GM19467 (cell line): ENCODE results near the gene OR3A2.
"Not testable (repeated sequence)": the region's sequence is repeated elsewhere in the genome, so short reads cannot be mapped to it uniquely, and the experiment has no call there.

ENCODE experiments used
- ATAC-seq: cut with Tn5 transposase; IDR thresholded peaks from one replicate; pipeline ENCODE4 v1.9.1; 2021; ENCODE audit warnings: mild to moderate bottlenecking, moderate library complexity; ENCODE audit not compliant: unreplicated experiment

Gene OR3A2

GRCh38 chr17:3295632-3296031, 90.5 kb downstream of the OR3A2 start:
- ATAC-seq = no peak

GRCh38 chr17:3293548-3293947, 92.6 kb downstream of the OR3A2 start:
- not testable (repeated sequence) for ATAC-seq

GRCh38 chr17:3282901-3283300, 103.2 kb downstream of the OR3A2 start:
- no peak for ATAC-seq

- ATAC-seq = no peak
Observed at GRCh38 chr17:3276126-3276525, 110.0 kb downstream of the OR3A2 start.

- no peak for ATAC-seq
Observed at GRCh38 chr17:3271072-3271848, 114.8 kb downstream of the OR3A2 start.

GRCh38 chr17:3260600-3260999, 125.5 kb downstream of the OR3A2 start:
- ATAC-seq = no peak

GRCh38 chr17:3260163-3260562, 125.9 kb downstream of the OR3A2 start:
- no peak for ATAC-seq

- ATAC-seq = no peak
Observed at GRCh38 chr17:3256575-3256974, 129.5 kb downstream of the OR3A2 start.

- not testable (repeated sequence) for ATAC-seq
Observed at GRCh38 chr17:3249013-3249412, 137.1 kb downstream of the OR3A2 start.

- not testable (repeated sequence) for ATAC-seq
Observed at GRCh38 chr17:3244841-3245240, 141.3 kb downstream of the OR3A2 start.

GRCh38 chr17:3241044-3241443, 145.1 kb downstream of the OR3A2 start:
- not testable (repeated sequence) for ATAC-seq

GRCh38 chr17:3238685-3239084, 147.4 kb downstream of the OR3A2 start:
- not testable (repeated sequence) for ATAC-seq

- ATAC-seq = not testable (repeated sequence)
Observed at GRCh38 chr17:3232300-3232699, 153.8 kb downstream of the OR3A2 start.
